Measurements from ENCODE around the gene PIWIL4.

PIWIL4 gene

DNA sequence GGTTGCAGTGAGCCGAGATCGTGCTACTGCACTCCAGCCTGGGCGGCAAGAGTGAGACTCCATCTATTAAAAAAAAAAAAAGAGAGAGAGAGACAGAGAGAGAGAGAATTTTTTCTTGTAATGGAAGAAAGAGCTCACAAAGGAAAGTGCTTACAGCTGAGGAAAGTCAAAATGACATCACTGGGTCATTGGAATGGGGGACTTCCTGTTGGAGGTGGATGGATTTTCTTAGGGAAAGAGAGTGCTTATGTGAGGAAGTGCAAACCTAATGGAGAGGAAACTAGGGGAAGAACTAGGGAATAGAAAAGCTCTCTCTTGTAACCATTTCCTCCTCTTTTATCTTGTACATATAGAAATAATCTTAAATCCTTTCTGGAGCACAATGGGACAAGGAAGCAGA lies 6.3 kb upstream of the PIWIL4 start:
- Histone ChIP-seq H3K9me2 (replicated peaks; ENCODE audit: low read depth, low read length) (no peaks in the 10 kb centered on the region), H3K9ac (ENCODE audit: low read depth, low read length, poor library complexity, severe bottlenecking) (no peak overlapping the region), H3K4me3 (ENCODE audit: low read length, poor library complexity, severe bottlenecking) (no peak overlapping the region), H3K4me2 (ENCODE audit: low read depth, low read length, poor library complexity, severe bottlenecking) (no peak overlapping the region), H3K27me3 (ENCODE audit: insufficient read depth, low read length, poor library complexity, severe bottlenecking) (no peaks in the 10 kb centered on the region), H4K20me1 (ENCODE audit: insufficient read depth, low read length, poor library complexity, severe bottlenecking) (no peaks in the 10 kb centered on the region), H3K9me3 (ENCODE audit: insufficient read depth, low read depth, low read length) (no peaks in the 10 kb centered on the region), H3K36me3 (ENCODE audit: insufficient read depth, low read length) (no peaks in the 10 kb centered on the region), H3K4me1 (ENCODE audit: insufficient read depth, low read length, poor library complexity, severe bottlenecking) (peaks cover 8% of the 10 kb centered on the region), H2AFZ (ENCODE audit: low read length) (no peak overlapping the region), H3K79me2 (ENCODE audit: insufficient read depth, low read length) (no peaks in the 10 kb centered on the region), H3F3A (ENCODE audit: low read depth) (no peaks in the 10 kb centered on the region)
- TF ChIP-seq CTCF (conservative IDR thresholded peaks at IDR 0.05; ENCODE audit: low read length), result no peak

DNA sequence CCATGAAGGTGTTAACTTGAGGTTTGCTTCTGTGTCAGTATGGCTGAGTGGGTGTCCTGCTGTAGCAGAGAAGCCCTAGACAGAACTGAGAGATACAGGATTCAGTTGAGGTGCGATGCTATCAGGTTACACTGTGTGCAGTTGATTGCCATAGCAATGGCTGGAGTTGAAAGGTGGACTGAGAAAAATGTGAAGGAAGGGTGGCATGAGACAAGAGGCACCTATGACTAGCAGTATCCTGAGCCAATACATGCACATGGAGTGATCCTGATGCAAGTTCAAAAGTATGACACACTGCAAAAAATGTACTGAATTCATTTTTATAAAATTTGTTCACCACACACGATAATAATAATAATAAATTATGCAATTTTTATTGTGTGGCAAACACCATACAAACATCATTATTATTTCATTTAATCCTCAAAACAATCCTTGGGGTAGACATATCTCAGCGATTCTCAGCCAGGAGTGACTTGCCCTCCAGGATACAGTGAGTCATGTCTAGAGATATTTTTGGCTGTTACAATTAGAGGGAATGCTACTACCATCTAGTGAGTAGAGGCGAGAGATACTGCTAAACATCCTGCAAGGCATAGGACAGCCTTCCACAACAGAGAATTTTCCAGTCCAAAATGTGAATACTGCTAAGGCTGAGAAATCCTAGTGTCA lies 3.9 kb upstream of the PIWIL4 start:
- no peak overlapping the region for H3K9ac ChIP-seq (ENCODE audit: low read depth, low read length, poor library complexity, severe bottlenecking)
- no peak overlapping the region for H3K4me3 ChIP-seq (ENCODE audit: low read length, poor library complexity, severe bottlenecking)
- TF ChIP-seq CTCF (conservative IDR thresholded peaks at IDR 0.05; ENCODE audit: low read length), result no peak; the same call in 1 of the 2 replicates
- TF ChIP-seq EZH2phosphoT487 (IDR thresholded peaks at IDR 0.05; ENCODE audit: borderline replicate concordance), result no peak
- no peaks in the 10 kb centered on the region for H3K36me3 ChIP-seq (ENCODE audit: insufficient read depth, low read length)
- H3K4me1 ChIP-seq (ENCODE audit: insufficient read depth, low read length, poor library complexity, severe bottlenecking), result peaks cover 4% of the 10 kb centered on the region
- H3K9me3 ChIP-seq (ENCODE audit: insufficient read depth, low read depth, low read length), result no peaks in the 10 kb centered on the region
- H3K4me2 ChIP-seq (ENCODE audit: low read depth, low read length, poor library complexity, severe bottlenecking), result no peak overlapping the region
- H3K9me2 ChIP-seq (replicated peaks; ENCODE audit: low read depth, low read length), result no peaks in the 10 kb centered on the region
- H3K79me2 ChIP-seq (ENCODE audit: insufficient read depth, low read length), result no peaks in the 10 kb centered on the region
- H4K20me1 ChIP-seq (ENCODE audit: insufficient read depth, low read length, poor library complexity, severe bottlenecking), result no peaks in the 10 kb centered on the region
- no peaks in the 10 kb centered on the region for H3F3A ChIP-seq (ENCODE audit: low read depth)
- H2AFZ ChIP-seq (ENCODE audit: low read length), result no peak overlapping the region
- no peaks in the 10 kb centered on the region for H3K27me3 ChIP-seq (ENCODE audit: insufficient read depth, low read length, poor library complexity, severe bottlenecking)

DNA sequence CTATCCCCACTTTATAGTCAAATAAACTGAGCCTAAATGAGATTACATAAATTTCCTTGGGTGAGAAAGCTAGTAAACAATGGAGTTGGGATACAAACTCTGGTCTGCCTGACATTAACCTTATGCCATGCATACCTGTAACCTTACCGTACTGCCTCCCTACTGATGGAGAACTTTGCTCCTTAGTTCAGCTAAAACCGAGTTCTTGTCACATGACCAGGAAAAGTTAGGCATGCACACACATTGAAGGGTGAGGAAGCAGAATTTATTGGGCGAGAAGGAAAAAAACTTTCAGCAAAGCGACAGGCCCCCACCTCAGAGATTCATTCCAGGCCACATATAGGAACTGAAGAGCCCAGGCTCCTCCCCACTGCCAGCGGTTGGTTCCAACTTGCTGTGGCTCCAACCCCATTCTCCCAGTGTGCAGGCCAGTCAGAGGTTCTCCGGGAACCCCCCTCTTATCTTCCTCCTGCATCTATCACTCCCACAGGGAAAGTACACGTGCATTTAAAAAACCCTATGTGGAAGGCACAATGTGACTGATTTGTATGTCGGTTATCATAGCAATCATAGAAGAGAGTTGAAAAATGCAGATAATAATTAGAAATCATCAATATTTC lies 3.2 kb upstream of the PIWIL4 start:
- Histone ChIP-seq H3K27me3 (ENCODE audit: insufficient read depth, low read length, poor library complexity, severe bottlenecking) (no peaks in the 10 kb centered on the region), H3K79me2 (ENCODE audit: insufficient read depth, low read length) (no peaks in the 10 kb centered on the region), H3K9ac (ENCODE audit: low read depth, low read length, poor library complexity, severe bottlenecking) (no peak overlapping the region), H3F3A (ENCODE audit: low read depth) (no peaks in the 10 kb centered on the region), H3K36me3 (ENCODE audit: insufficient read depth, low read length) (no peaks in the 10 kb centered on the region), H3K4me2 (ENCODE audit: low read depth, low read length, poor library complexity, severe bottlenecking) (no peak overlapping the region), H3K4me3 (ENCODE audit: low read length, poor library complexity, severe bottlenecking) (no peak overlapping the region), H4K20me1 (ENCODE audit: insufficient read depth, low read length, poor library complexity, severe bottlenecking) (no peaks in the 10 kb centered on the region), H2AFZ (ENCODE audit: low read length) (no peak overlapping the region), H3K4me1 (ENCODE audit: insufficient read depth, low read length, poor library complexity, severe bottlenecking) (no peaks in the 10 kb centered on the region), H3K9me3 (ENCODE audit: insufficient read depth, low read depth, low read length) (no peaks in the 10 kb centered on the region), H3K9me2 (replicated peaks; ENCODE audit: low read depth, low read length) (no peaks in the 10 kb centered on the region)
- TF ChIP-seq CTCF (conservative IDR thresholded peaks at IDR 0.05; ENCODE audit: low read length) (no peak), EZH2phosphoT487 (IDR thresholded peaks at IDR 0.05; ENCODE audit: borderline replicate concordance) (no peak)
